Right atrium auricular region (tissue), 2 donors: ENCODE results near the gene ARMC8. TPM values are rescaled to one million over a fixed set of nuclear protein-coding genes. Genes with fewer than 3 reads are reported as not detected.

ENCODE experiments used
- DNase-seq: peaks from one replicate; pipeline ENCODE4 v3.0.0-alpha.2; 2019; ENCODE audit warnings: low spot score
- H3K27ac ChIP-seq, 2 donors: fragments of 200-600 bp; sonication (generic); 1 replicate in 1 of 2; 2 replicates in 1 of 2; pipeline ENCODE4 v1.5.1; 2016 to 2019
- H3K27me3 ChIP-seq, 2 donors: fragments of 200-600 bp; sonication (generic); one replicate each; pipeline versions ENCODE4 v1.5.1 to v1.6.0; 2017 to 2019
- H3K36me3 ChIP-seq: fragments of 200-600 bp; sonication (generic); one replicate; pipeline ENCODE4 v1.5.1; 2016
- H3K4me1 ChIP-seq, 2 donors: fragments of 200-600 bp; sonication (generic); one replicate each; pipeline versions ENCODE4 v1.5.1 to v1.6.0; 2017 to 2019
- H3K4me3 ChIP-seq, 2 donors: fragments of 200-600 bp; sonication (generic); 1 replicate in 1 of 2; 2 replicates in 1 of 2; pipeline ENCODE4 v1.5.1; 2017 to 2019; ENCODE audit warnings: mild to moderate bottlenecking in 1 of 2, moderate library complexity in 1 of 2
- H3K9me3 ChIP-seq, 2 donors: fragments of 200-600 bp; sonication (generic); one replicate each; pipeline ENCODE4 v1.5.1; 2019
- total RNA-seq, 2 donors: library from RNA; depleted of rRNA; stranded (reverse); fragments of >200 nt; gene quantifications; one replicate each; pipeline ENCODE4 v1.1.0, GENCODE V29; 2016
- TF ChIP-seq, protein P1 (sequence below), 2 donors: fragments of 200-600 bp; sonication (generic); IDR thresholded peaks; one replicate each; pipeline ENCODE4 v1.5.1; 2019; ENCODE audit warnings: antibody characterized with exemption in 2 of 2

ARMC8 gene
- total RNA-seq, 2 donors from 2014 or later: 28.6 to 33.8 TPM

GRCh38 chr3:138260611-138261010, 73.5 kb downstream of the ARMC8 start:
- Histone ChIP-seq H3K36me3 (peaks cover 4% of the 10 kb centered on the region), H3K4me1 (no peaks in the 10 kb centered on the region), H3K4me3 (no peak overlapping the region), H3K27me3 (no peaks in the 10 kb centered on the region), H3K27ac (no peak overlapping the region), H3K9me3 (no peaks in the 10 kb centered on the region)
- no peak for DNase-seq
- TF ChIP-seq, protein P1, sequence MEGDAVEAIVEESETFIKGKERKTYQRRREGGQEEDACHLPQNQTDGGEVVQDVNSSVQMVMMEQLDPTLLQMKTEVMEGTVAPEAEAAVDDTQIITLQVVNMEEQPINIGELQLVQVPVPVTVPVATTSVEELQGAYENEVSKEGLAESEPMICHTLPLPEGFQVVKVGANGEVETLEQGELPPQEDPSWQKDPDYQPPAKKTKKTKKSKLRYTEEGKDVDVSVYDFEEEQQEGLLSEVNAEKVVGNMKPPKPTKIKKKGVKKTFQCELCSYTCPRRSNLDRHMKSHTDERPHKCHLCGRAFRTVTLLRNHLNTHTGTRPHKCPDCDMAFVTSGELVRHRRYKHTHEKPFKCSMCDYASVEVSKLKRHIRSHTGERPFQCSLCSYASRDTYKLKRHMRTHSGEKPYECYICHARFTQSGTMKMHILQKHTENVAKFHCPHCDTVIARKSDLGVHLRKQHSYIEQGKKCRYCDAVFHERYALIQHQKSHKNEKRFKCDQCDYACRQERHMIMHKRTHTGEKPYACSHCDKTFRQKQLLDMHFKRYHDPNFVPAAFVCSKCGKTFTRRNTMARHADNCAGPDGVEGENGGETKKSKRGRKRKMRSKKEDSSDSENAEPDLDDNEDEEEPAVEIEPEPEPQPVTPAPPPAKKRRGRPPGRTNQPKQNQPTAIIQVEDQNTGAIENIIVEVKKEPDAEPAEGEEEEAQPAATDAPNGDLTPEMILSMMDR (IDR thresholded peaks at IDR 0.05): no peak

GRCh38 chr3:138263104-138263503, 76.0 kb downstream of the ARMC8 start:
- H3K4me1 ChIP-seq: no peaks in the 10 kb centered on the region
- peaks cover 6% of the 10 kb centered on the region for H3K36me3 ChIP-seq

GRCh38 chr3:138265745-138266144, 78.6 kb downstream of the ARMC8 start:
- Histone ChIP-seq H3K4me1 (no peaks in the 10 kb centered on the region), H3K27me3 (no peaks in the 10 kb centered on the region), H3K27ac (no peak overlapping the region), H3K4me3 (no peak overlapping the region), H3K9me3 (no peaks in the 10 kb centered on the region), H3K36me3 (peaks cover 6% of the 10 kb centered on the region)
- no peak for DNase-seq
- TF ChIP-seq, protein P1 (IDR thresholded peaks at IDR 0.05): no peak

More at GRCh38 chr3:138263104-138263503, 76.0 kb downstream of the ARMC8 start:
- Histone ChIP-seq H3K27ac (no peak overlapping the region), H3K4me3 (no peak overlapping the region), H3K27me3 (no peaks in the 10 kb centered on the region), H3K9me3 (no peaks in the 10 kb centered on the region)
- TF ChIP-seq, protein P1 (IDR thresholded peaks at IDR 0.05): no peak
- DNase-seq: no peak

DNA sequence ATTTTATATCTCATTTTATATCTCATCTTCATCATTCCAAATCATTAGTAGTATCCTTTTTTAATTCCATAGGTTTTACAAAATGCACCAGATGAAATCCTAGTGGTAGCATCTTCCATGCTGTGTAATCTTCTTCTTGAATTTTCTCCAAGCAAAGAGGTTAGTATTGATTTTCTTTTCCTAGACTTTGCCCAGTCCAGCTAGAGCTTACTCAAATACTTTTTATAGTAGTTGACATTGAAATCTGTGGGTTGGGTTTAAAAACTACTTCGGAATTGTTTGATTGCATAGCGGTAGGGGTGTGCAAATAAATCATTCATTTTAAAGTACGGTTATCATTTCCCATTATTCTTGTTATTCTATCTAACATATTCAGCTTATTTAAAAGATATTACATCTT, 80.0 kb downstream of the ARMC8 start:
- TF ChIP-seq, protein P1 (IDR thresholded peaks at IDR 0.05): no peak
- H3K9me3 ChIP-seq: no peaks in the 10 kb centered on the region
- H3K27ac ChIP-seq: no peak overlapping the region
- no peaks in the 10 kb centered on the region for H3K27me3 ChIP-seq
- peaks cover 15% of the 10 kb centered on the region for H3K36me3 ChIP-seq
- DNase-seq: no peak
- no peaks in the 10 kb centered on the region for H3K4me1 ChIP-seq
- H3K4me3 ChIP-seq: no peak overlapping the region

DNA sequence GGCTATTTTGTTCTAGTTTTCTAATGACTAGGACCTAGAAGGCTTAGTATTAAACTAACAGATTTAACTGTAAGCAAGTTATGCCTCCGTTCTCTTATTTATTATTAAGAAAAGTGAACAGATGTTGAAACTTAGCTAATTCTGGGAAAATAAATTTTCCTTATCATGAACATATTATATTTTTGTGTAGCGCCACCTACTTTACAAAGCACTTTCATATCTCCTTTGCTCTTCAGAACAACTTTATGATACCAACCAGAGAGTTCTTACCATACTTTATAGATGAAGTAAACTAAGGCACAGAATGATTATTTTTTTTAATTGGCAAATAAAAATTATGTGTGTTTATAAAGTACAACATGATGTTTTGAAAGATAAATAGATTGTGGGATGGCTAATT, 83.1 kb downstream of the ARMC8 start:
- TF ChIP-seq, protein P1 (IDR thresholded peaks at IDR 0.05): no peak

DNA sequence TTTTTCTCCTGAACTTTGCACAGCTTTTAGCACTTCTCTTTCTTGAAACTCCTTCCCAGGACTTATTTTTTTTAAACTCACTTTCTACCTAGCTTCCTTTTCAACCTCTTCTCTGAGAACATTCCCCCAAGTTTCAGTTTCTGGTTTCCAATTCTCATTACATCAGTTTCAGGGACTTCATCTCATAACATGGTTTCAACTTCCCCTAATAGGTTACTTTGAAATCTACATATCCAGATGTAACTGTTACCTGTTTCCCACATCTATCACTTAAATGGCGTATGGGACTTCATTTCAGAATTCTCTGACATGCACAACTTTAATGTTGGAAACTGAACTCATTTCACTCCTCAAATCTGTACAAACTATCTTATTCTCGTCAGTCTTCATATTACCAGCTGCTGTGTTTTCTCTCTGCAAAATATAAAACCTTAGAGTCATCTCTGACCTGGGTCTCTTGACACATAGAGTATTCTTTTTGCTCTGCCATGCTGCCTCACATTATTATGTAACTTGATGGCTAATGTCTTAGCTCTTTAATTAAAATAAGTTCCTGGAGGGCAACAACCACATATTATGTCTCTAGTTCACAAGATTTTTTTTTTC, 84.2 kb downstream of the ARMC8 start:
- Histone ChIP-seq H3K4me1 (no peaks in the 10 kb centered on the region), H3K9me3 (no peaks in the 10 kb centered on the region), H3K27ac (no peak overlapping the region), H3K36me3 (peaks cover 41% of the 10 kb centered on the region), H3K4me3 (no peak overlapping the region), H3K27me3 (no peaks in the 10 kb centered on the region)
- no peak for DNase-seq
- TF ChIP-seq, protein P1 (IDR thresholded peaks at IDR 0.05): no peak

More for the DNA sequence above, 83.1 kb downstream of the ARMC8 start:
- Histone ChIP-seq H3K9me3 (no peaks in the 10 kb centered on the region), H3K4me3 (no peak overlapping the region), H3K27ac (no peak overlapping the region), H3K27me3 (no peaks in the 10 kb centered on the region), H3K4me1 (no peaks in the 10 kb centered on the region), H3K36me3 (peaks cover 46% of the 10 kb centered on the region)
- no peak for DNase-seq
